SK-N-SH (cell line): Measurements from ENCODE around the gene DOK4. TPM values are rescaled to one million over a fixed set of nuclear protein-coding genes. Genes with fewer than 3 reads are reported as not detected.

ENCODE experiments used
- CTCF ChIA-PET: fragments of 300-600, 350-600 bp; formaldehyde crosslinking; extraction: SDS; loops from one replicate; lab custom pipeline; 2021; lab: Yijun Ruan, JAX
- POLR2A ChIA-PET: fragments of 350-600 bp; sonication (Branson Sonifier 250); formaldehyde crosslinking; extraction: SDS; loops from one replicate; lab custom pipeline; 2020; ENCODE audit warnings: antibody characterized with exemption, inconsistent platforms; lab: Yijun Ruan, JAX
- DNase-seq: peaks from one replicate; pipeline ENCODE4 v3.0.0; 2012
- H2AFZ ChIP-seq: fragments of 200-600 bp; sonication (generic); 2 replicates; pipeline ENCODE4 v1.8.1; 2016; ENCODE audit warnings: antibody characterized with exemption, mild to moderate bottlenecking, low read depth
- H3F3A ChIP-seq: fragments of 200-600 bp; sonication (generic); replicated peaks from 2 replicates; pipeline ENCODE3; 2016; ENCODE audit warnings: antibody characterized with exemption, mild to moderate bottlenecking; ENCODE audit not compliant: insufficient read depth
- H3K27ac ChIP-seq, 2 experiments: fragments of 200-500 bp in 1 of 2; fragments of 200-600 bp in 1 of 2; sonication (Bioruptor generic) in 1 of 2; sonication (generic), shearing (Covaris generic) in 1 of 2; 2 replicates each; pipeline versions ENCODE4 v1.5.1 to v1.6.1; 2014 to 2016; ENCODE audit warnings: low read depth in 2 of 2, inconsistent platforms in 1 of 2, low read length in 1 of 2, mild to moderate bottlenecking in 1 of 2, mixed read lengths in 1 of 2
- H3K27me3 ChIP-seq: fragments of 200-600 bp; sonication (generic), shearing (Covaris generic); 2 replicates; pipeline ENCODE4 v1.6.1; 2016; ENCODE audit warnings: mixed run types; ENCODE audit not compliant: insufficient read depth
- H3K36me3 ChIP-seq, 2 experiments: fragments of 200-500 bp in 1 of 2; fragments of 200-600 bp in 1 of 2; sonication (Bioruptor generic) in 1 of 2; sonication (generic) in 1 of 2; replicated peaks in 1 of 2; 2 replicates each; pipeline versions ENCODE3 to v1.5.1; 2014 to 2016; ENCODE audit warnings: low read length in 1 of 2, mild to moderate bottlenecking in 1 of 2; ENCODE audit not compliant: insufficient read depth in 2 of 2, control insufficient read depth in 1 of 2
- H3K4me1 ChIP-seq, 2 experiments: fragments of 200-500 bp in 1 of 2; fragments of 200-600 bp in 1 of 2; sonication (Bioruptor generic) in 1 of 2; sonication (generic), shearing (Covaris generic) in 1 of 2; 2 replicates each; pipeline versions ENCODE4 v1.5.1 to v1.6.1; 2014 to 2016; ENCODE audit warnings: low read depth in 1 of 2, low read length in 1 of 2, mixed run types in 1 of 2; ENCODE audit not compliant: insufficient read depth in 2 of 2, control insufficient read depth in 1 of 2
- H3K4me2 ChIP-seq: fragments of 200-600 bp; sonication (generic), shearing (Covaris generic); 2 replicates; pipeline ENCODE4 v1.6.1; 2017; ENCODE audit warnings: mixed run types
- H3K4me3 ChIP-seq, 2 experiments: fragments of 200-500 bp in 1 of 2; fragments of 200-600 bp in 1 of 2; sonication (Bioruptor generic) in 1 of 2; sonication (generic), shearing (Covaris generic) in 1 of 2; 2 replicates each; pipeline versions ENCODE4 v1.5.1 to v1.8.1; 2014 to 2016; ENCODE audit warnings: low read depth in 2 of 2, inconsistent platforms in 1 of 2, low read length in 1 of 2, mild to moderate bottlenecking in 1 of 2, mixed read lengths in 1 of 2, moderate library complexity in 1 of 2
- H3K79me2 ChIP-seq: fragments of 200-600 bp; sonication (generic); 2 replicates; pipeline ENCODE4 v1.8.1; 2017; ENCODE audit warnings: mild to moderate bottlenecking; ENCODE audit not compliant: insufficient read depth
- H3K9ac ChIP-seq: fragments of 200-600 bp; sonication (generic); 2 replicates; pipeline ENCODE4 v1.6.1; 2017; ENCODE audit warnings: mixed run types
- H3K9me2 ChIP-seq: fragments of 200-600 bp; sonication (generic); 2 replicates; pipeline ENCODE4 v1.6.1; 2017; ENCODE audit warnings: mixed run types
- H3K9me3 ChIP-seq: fragments of 200-600 bp; sonication (generic); 2 replicates; pipeline ENCODE4 v1.6.1; 2017; ENCODE audit warnings: mixed run types, mild to moderate bottlenecking, moderate library complexity
- H4K20me1 ChIP-seq: fragments of 200-600 bp; sonication (generic); 2 replicates; pipeline ENCODE4 v1.6.1; 2017; ENCODE audit warnings: mild to moderate bottlenecking, mixed run types; ENCODE audit not compliant: insufficient read depth
- CHD2 ChIP-seq: fragments of 150-350 bp; IDR thresholded peaks from 2 replicates; pipeline ENCODE4 v1.6.1; 2018; ENCODE audit warnings: low read length; ENCODE audit not compliant: partially characterized antibody
- CTCF ChIP-seq: fragments of 200-600 bp; sonication (generic); IDR thresholded peaks from 2 replicates; pipeline ENCODE4 v1.6.1; 2017; ENCODE audit warnings: antibody characterized with exemption, mild to moderate bottlenecking, moderate library complexity
- ELF1 ChIP-seq: IDR thresholded peaks from 2 replicates; pipeline ENCODE4 v1.4.0; 2012
- EZH2phosphoT487 ChIP-seq: fragments of 200-600 bp; sonication (generic); IDR thresholded peaks from 2 replicates; pipeline ENCODE4 v1.6.1; 2017; ENCODE audit warnings: low read depth, mixed run types, mild to moderate bottlenecking, antibody characterized with exemption, moderate library complexity, borderline replicate concordance
- FOSL2 ChIP-seq: IDR thresholded peaks from 2 replicates; pipeline ENCODE4 v1.4.0; 2012; ENCODE audit warnings: low read depth, mild to moderate bottlenecking, moderate library complexity, borderline replicate concordance
- FOXJ3 ChIP-seq: sonication (generic); formaldehyde crosslinking; IDR thresholded peaks from 2 replicates; pipeline ENCODE4 v1.5.1; 2020; ENCODE audit warnings: mild to moderate bottlenecking, missing genetic modification reagents
- GABPA ChIP-seq: IDR thresholded peaks from 2 replicates; pipeline ENCODE4 v1.4.0; 2012; ENCODE audit warnings: low read depth, mild to moderate bottlenecking
- MEF2A ChIP-seq: IDR thresholded peaks from 2 replicates; pipeline ENCODE4 v1.4.0; 2012; ENCODE audit warnings: low read depth, borderline replicate concordance
- MXI1 ChIP-seq: IDR thresholded peaks from 2 replicates; pipeline ENCODE4 v1.6.1; 2012; ENCODE audit warnings: mild to moderate bottlenecking, low read depth, low read length, improper control_type of control experiment
- NFIC ChIP-seq: IDR thresholded peaks from 2 replicates; pipeline ENCODE4 v1.4.0; 2012; ENCODE audit warnings: borderline replicate concordance
- PBX3 ChIP-seq: IDR thresholded peaks from 2 replicates; pipeline ENCODE4; 2012
- POLR2AphosphoS5 ChIP-seq: IDR thresholded peaks from 2 replicates; pipeline ENCODE4 v1.6.1; 2012; ENCODE audit warnings: low read depth, low read length
- REST ChIP-seq: IDR thresholded peaks from 2 replicates; pipeline ENCODE4 v1.6.1; 2012; ENCODE audit warnings: mild to moderate bottlenecking, low read depth, low read length, moderate library complexity
- RXRA ChIP-seq: IDR thresholded peaks from 2 replicates; pipeline ENCODE4 v1.4.0; 2012; ENCODE audit warnings: low read depth, mild to moderate bottlenecking, borderline replicate concordance
- SIN3A ChIP-seq: IDR thresholded peaks from 2 replicates; pipeline ENCODE4 v1.6.1; 2012; ENCODE audit warnings: low read depth, mild to moderate bottlenecking, low read length, moderate library complexity, borderline replicate concordance
- SMC3 ChIP-seq: IDR thresholded peaks from 2 replicates; pipeline ENCODE4 v1.6.1; 2012; ENCODE audit warnings: low read depth, low read length, improper control_type of control experiment
- TCF12 ChIP-seq: IDR thresholded peaks from 2 replicates; pipeline ENCODE4 v1.4.0; 2012
- USF1 ChIP-seq: IDR thresholded peaks from 2 replicates; pipeline ENCODE4 v1.4.0; 2012; ENCODE audit warnings: low read depth, borderline replicate concordance
- YY1 ChIP-seq: IDR thresholded peaks from 2 replicates; pipeline ENCODE4 v1.4.0; 2012; ENCODE audit warnings: low read depth, mild to moderate bottlenecking
- WGBS: methylation state at CpG from one replicate; pipeline ENCODE4 v1.1.6; 2017; ENCODE audit warnings: low lambda C conversion rate; 5-methylcytosine and 5-hydroxymethylcytosine counted together
- polyA plus RNA-seq, 3 experiments: library from polyadenylated mRNA; depleted of rRNA; stranded (reverse); fragments of >200 nt; gene quantifications; 2 replicates each; pipeline ENCODE4 v1.2.3, GENCODE V29; 2012

The DOK4 gene
- polyA plus RNA-seq, 1 of the 3 experiments (the other 2 are of a cell fraction): 28.4 TPM

- Histone ChIP-seq H3K36me3 (peaks cover 62 to 85% of the 10 kb centered on the region in 2 experiments), H3K79me2 (peaks cover 26% of the 10 kb centered on the region), H3F3A (peaks cover 4% of the 10 kb centered on the region), H3K9ac (no peak overlapping the region), H3K4me2 (no peak overlapping the region), H3K9me2 (no peaks in the 10 kb centered on the region), H3K9me3 (no peaks in the 10 kb centered on the region), H3K27ac (no peak overlapping the region), H2AFZ (no peak overlapping the region), H3K4me3 (no peak overlapping the region), H3K27me3 (no peaks in the 10 kb centered on the region), H4K20me1 (0 out of 2 replicates have a peak, but pooled peaks cover 3% of the 10 kb centered on the region), H3K4me1 (peaks cover 8 to 51% of the 10 kb centered on the region in 2 experiments; a peak in 2 of 4 replicates)
- 98% methylated on average over 2 of the region's 2 CpGs for WGBS
- TF ChIP-seq POLR2AphosphoS5: no peak
- TF ChIP-seq TCF12: no peak
- no peak for TF ChIP-seq SMC3
- no peak for TF ChIP-seq CHD2
- TF ChIP-seq NFIC: no peak
- TF ChIP-seq GABPA: no peak
- TF ChIP-seq MXI1: no peak
- no peak for TF ChIP-seq PBX3
- TF ChIP-seq FOSL2: no peak
- TF ChIP-seq SIN3A: no peak
- TF ChIP-seq FOXJ3 (CRISPR knock-in tag): no peak
- no peak for TF ChIP-seq USF1
- no peak for TF ChIP-seq MEF2A
- TF ChIP-seq REST: no peak
- no peak for TF ChIP-seq ELF1
- no peak for TF ChIP-seq CTCF
- TF ChIP-seq YY1: no peak
- no peak for TF ChIP-seq EZH2phosphoT487
- no peak for TF ChIP-seq RXRA
- CTCF ChIA-PET: interaction anchor here (0.6 to 21.0 kb wide), 4 partner anchors 8 to 51 kb away, joined by 3 to 354 read pairs (median 26); no protein-coding TSS in a partner anchor
- POLR2A ChIA-PET: no interaction called here
- no peak for DNase-seq
Measured at GRCh38 chr16:57468346-57468745, 17.9 kb downstream of the DOK4 start.
